AG09319 (cell line): ENCODE data around the gene CPA2.

ENCODE experiments used
- DNase-seq: peaks from one replicate; pipeline ENCODE4 v3.0.0-alpha.2; 2010; ENCODE audit warnings: low read depth; ENCODE audit errors: extremely low read depth
- CTCF ChIP-seq: IDR thresholded peaks from 2 replicates; pipeline ENCODE4 v1.5.1; 2011; ENCODE audit warnings: low read depth, mild to moderate bottlenecking, inconsistent platforms, low read length, moderate library complexity

Gene CPA2

DNA sequence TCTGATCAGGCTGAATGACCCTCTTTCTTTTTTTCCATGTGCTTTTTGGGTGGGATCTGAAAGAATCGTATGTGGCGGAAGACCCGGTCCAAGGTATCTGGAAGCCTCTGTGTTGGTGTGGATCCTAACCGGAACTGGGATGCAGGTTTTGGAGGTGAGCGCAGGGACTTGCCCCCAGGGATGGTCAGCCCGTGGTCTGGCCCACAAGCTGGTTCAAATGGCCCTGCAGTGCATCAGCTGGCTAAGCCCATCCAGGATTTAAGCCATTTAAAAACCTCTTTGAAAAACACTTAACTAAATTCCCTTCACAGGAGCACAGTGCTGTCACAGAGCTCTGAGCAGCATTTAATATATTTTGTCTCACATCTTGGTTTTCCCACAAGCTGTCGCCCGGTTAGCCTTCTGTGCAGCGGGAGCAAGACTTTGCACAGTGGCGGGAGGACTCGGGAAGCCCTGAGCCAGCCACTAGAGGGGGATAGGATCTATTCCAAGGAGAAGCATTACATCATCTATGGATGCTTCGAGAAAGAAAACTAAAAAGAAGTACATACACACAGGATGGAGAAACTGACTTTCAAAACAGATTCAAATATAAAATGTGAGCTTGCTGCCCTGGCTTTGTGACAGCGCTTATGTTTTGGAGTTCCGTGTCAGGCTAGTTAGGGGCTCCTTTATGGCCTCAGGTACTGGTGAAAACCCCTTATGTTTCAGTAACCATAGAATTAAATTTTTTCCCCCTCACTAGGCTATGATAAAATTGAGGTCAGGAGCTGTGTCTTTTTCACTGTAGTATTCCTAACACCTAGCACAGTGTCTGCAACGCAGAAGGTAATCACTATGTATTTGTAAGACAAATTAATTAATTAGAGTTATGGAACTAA is 11.3 kb downstream of the CPA2 start:
- peak; percentile 71 for TF ChIP-seq CTCF
- peak; percentile 29 for DNase-seq

DNA sequence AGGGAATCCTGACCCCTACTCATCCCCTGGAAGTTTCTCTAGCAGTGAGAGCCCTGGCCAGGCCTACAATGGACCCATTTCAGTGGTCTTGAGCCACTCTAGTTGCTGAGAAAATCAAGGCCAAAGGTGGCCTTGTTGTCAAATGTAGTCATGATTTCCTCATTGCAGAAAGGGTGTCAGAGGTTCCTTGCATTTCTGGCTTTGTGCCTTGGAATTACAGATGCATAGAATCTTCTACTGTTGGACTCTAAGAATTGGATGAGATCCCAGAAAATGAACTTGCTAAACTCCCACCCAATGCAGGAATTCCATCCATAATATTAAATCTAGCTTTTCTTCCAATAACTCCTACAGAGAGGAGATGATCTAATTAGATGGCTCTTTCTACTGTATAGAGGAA is 12.2 kb downstream of the CPA2 start:
- DNase-seq, result no peak
- no peak for TF ChIP-seq CTCF

- TF ChIP-seq CTCF, result no peak
- no peak for DNase-seq
Observed at GRCh38 chr7:130279286-130279685, 12.6 kb downstream of the CPA2 start.

- DNase-seq, result no peak
- no peak for TF ChIP-seq CTCF
Observed at GRCh38 chr7:130279906-130280305, 13.2 kb downstream of the CPA2 start.

GRCh38 chr7:130281260-130281659 is 14.6 kb downstream of the CPA2 start:
- peak; percentile 30 for DNase-seq
- no peak for TF ChIP-seq CTCF

GRCh38 chr7:130286881-130287280 is 20.2 kb downstream of the CPA2 start:
- DNase-seq, result no peak
- no peak for TF ChIP-seq CTCF

DNA sequence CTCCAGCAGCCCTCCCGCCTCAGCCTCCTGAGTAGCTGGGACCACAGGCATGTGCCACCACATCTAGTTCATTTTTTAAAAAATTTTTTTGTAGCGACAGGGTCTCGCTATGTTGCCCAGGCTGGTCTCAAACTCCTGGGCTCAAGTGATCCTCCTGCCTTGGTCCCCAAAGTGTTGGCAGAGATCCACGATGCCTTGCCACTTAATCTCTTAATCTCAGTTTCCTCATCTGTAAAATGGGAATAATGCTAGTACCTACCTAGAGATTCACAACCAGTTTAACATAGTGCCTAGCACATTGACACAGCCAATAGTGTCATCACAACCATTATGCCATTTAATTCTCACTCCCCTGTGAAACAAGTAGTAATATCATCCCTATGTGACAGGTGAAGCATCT is 21.5 kb downstream of the CPA2 start:
- TF ChIP-seq CTCF, result no peak
- no peak for DNase-seq
